Hepatocyte (in vitro differentiated cells): ENCODE data around the gene SRMS. TPM values are rescaled to one million over a fixed set of nuclear protein-coding genes. Genes with fewer than 3 reads are reported as not detected.

Experiments used
- DNase-seq: peaks from one replicate; pipeline ENCODE4 v3.0.0-alpha.2; 2016; ENCODE audit warnings: low spot score
- H2AFZ ChIP-seq: fragments of 200-600 bp; sonication (generic); 2 replicates; pipeline ENCODE4 v1.6.0; 2016; ENCODE audit warnings: antibody characterized with exemption, mild to moderate bottlenecking
- H3K27ac ChIP-seq: fragments of 200-600 bp; sonication (generic); 2 replicates; pipeline ENCODE4 v1.5.1; 2016; ENCODE audit warnings: mild to moderate bottlenecking
- H3K27me3 ChIP-seq: fragments of 200-600 bp; sonication (generic); 2 replicates; pipeline ENCODE4 v1.6.1; 2016
- H3K36me3 ChIP-seq: fragments of 200-600 bp; sonication (generic); replicated peaks from 2 replicates; pipeline ENCODE4 v1.5.1; 2016; ENCODE audit warnings: low read depth; ENCODE audit not compliant: insufficient read depth
- H3K4me1 ChIP-seq: fragments of 200-600 bp; sonication (generic); 2 replicates; pipeline ENCODE4 v1.5.1; 2016; ENCODE audit warnings: mild to moderate bottlenecking, moderate library complexity; ENCODE audit not compliant: insufficient read depth
- H3K4me2 ChIP-seq: fragments of 200-600 bp; sonication (generic); 2 replicates; pipeline ENCODE4 v1.6.0; 2016
- H3K4me3 ChIP-seq: fragments of 200-600 bp; sonication (generic); 2 replicates; pipeline ENCODE4 v1.5.1; 2016; ENCODE audit warnings: mild to moderate bottlenecking
- H3K79me2 ChIP-seq: fragments of 200-600 bp; sonication (generic); 2 replicates; pipeline ENCODE4 v1.6.0; 2017; ENCODE audit warnings: mild to moderate bottlenecking
- H3K9me2 ChIP-seq: fragments of 200-600 bp; sonication (generic); replicated peaks from 2 replicates; pipeline ENCODE4 v1.6.0; 2017; ENCODE audit warnings: mild to moderate bottlenecking; ENCODE audit not compliant: insufficient read depth
- H3K9me3 ChIP-seq: fragments of 200-600 bp; sonication (generic); 2 replicates; pipeline ENCODE4 v1.5.1; 2016; ENCODE audit warnings: low read depth, mild to moderate bottlenecking
- H4K20me1 ChIP-seq: fragments of 200-600 bp; sonication (generic); 2 replicates; pipeline ENCODE4 v1.6.0; 2016; ENCODE audit warnings: mild to moderate bottlenecking; ENCODE audit not compliant: insufficient read depth, poor library complexity, severe bottlenecking
- EZH2 ChIP-seq: fragments of 200-600 bp; sonication (generic); IDR thresholded peaks from 2 replicates; pipeline ENCODE4 v1.6.1; 2016; ENCODE audit warnings: antibody characterized with exemption, mild to moderate bottlenecking, borderline replicate concordance
- EZH2phosphoT487 ChIP-seq: fragments of 200-600 bp; sonication (generic); IDR thresholded peaks from one replicate; pipeline ENCODE4 v1.6.1; 2018; ENCODE audit warnings: antibody characterized with exemption, mild to moderate bottlenecking, low read depth, moderate library complexity; ENCODE audit not compliant: unreplicated experiment, severe bottlenecking
- WGBS: methylation state at CpG from one replicate; pipeline ENCODE4 v1.1.6; 2016; ENCODE audit warnings: low lambda C conversion rate; ENCODE audit errors: missing lambda C conversion rate; 5-methylcytosine and 5-hydroxymethylcytosine counted together
- polyA plus RNA-seq: library from polyadenylated mRNA; unstranded; fragments of >200 nt; fragmentation: Nextera tagmentation; extraction: Ambion mirVana; gene quantifications from 2 replicates; pipeline ENCODE4 v1.2.1, GENCODE V29; 2016
- total RNA-seq: library from RNA; depleted of rRNA; stranded (reverse); fragments of >200 nt; gene quantifications from 2 replicates; pipeline ENCODE4 v1.2.3, GENCODE V29; 2014
- TF ChIP-seq, protein P1 (sequence below): fragments of 200-600 bp; sonication (generic); IDR thresholded peaks from 2 replicates; pipeline ENCODE4 v1.5.1; 2016; ENCODE audit warnings: antibody characterized with exemption, mild to moderate bottlenecking; ENCODE audit not compliant: poor library complexity

SRMS gene
- total and polyA plus RNA-seq, 2 experiments from 2014 or later, result not detected

DNA sequence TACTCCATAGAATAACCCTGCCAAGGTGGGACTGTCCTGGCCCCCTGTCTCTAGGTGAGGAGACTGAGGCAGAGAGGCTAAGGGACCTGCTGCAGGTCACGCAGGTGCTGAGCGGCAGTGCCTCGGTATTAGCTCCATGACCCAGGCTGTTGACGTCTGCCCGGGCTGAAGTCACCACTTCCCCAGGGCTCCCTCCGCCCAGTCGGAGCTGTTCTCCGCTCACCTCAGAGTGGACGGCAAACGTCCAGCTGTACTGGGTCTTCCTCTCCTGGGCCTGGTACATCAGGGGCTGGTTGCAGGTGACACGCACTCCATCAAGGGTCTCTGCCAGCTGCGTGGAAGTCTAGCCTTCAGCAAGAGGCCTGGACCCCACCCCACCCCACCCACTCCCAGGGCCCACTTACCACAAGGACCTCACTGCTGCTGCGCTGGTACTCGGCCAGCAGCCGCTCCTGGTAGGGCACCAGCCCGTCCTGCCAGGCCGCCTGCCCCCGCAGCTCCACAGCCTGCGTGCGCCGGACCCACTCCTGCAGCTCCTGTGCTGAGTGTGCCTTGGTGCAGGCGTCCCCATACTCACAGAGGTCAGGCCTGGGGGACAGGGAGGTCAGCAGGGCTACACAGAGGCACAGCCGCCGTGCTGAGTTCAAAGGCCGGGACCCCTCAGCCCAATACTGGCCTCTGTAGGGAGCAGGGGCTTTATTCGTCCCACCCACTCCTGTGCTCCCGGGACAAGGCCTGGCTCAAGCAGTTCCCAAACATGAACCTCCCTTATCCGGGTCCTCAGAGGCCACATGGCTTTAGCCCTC, 22.9 kb upstream of the SRMS start:
- Histone ChIP-seq H3K4me2 (no peak overlapping the region), H3K4me3 (no peak overlapping the region), H2AFZ (no peak overlapping the region), H3K9me3 (no peaks in the 10 kb centered on the region), H3K79me2 (peaks cover 6% of the 10 kb centered on the region), H4K20me1 (no peaks in the 10 kb centered on the region), H3K27ac (no peak overlapping the region), H3K9me2 (no peaks in the 10 kb centered on the region), H3K27me3 (no peaks in the 10 kb centered on the region), H3K36me3 (no peaks in the 10 kb centered on the region), H3K4me1 (peaks cover 14% of the 10 kb centered on the region)
- TF ChIP-seq EZH2phosphoT487 (no peak), EZH2 (no peak)
- TF ChIP-seq, protein P1, sequence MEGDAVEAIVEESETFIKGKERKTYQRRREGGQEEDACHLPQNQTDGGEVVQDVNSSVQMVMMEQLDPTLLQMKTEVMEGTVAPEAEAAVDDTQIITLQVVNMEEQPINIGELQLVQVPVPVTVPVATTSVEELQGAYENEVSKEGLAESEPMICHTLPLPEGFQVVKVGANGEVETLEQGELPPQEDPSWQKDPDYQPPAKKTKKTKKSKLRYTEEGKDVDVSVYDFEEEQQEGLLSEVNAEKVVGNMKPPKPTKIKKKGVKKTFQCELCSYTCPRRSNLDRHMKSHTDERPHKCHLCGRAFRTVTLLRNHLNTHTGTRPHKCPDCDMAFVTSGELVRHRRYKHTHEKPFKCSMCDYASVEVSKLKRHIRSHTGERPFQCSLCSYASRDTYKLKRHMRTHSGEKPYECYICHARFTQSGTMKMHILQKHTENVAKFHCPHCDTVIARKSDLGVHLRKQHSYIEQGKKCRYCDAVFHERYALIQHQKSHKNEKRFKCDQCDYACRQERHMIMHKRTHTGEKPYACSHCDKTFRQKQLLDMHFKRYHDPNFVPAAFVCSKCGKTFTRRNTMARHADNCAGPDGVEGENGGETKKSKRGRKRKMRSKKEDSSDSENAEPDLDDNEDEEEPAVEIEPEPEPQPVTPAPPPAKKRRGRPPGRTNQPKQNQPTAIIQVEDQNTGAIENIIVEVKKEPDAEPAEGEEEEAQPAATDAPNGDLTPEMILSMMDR, result no peak
- DNase-seq, result no peak
- 95% methylated on average over 28 of the region's 28 CpGs for WGBS

DNA sequence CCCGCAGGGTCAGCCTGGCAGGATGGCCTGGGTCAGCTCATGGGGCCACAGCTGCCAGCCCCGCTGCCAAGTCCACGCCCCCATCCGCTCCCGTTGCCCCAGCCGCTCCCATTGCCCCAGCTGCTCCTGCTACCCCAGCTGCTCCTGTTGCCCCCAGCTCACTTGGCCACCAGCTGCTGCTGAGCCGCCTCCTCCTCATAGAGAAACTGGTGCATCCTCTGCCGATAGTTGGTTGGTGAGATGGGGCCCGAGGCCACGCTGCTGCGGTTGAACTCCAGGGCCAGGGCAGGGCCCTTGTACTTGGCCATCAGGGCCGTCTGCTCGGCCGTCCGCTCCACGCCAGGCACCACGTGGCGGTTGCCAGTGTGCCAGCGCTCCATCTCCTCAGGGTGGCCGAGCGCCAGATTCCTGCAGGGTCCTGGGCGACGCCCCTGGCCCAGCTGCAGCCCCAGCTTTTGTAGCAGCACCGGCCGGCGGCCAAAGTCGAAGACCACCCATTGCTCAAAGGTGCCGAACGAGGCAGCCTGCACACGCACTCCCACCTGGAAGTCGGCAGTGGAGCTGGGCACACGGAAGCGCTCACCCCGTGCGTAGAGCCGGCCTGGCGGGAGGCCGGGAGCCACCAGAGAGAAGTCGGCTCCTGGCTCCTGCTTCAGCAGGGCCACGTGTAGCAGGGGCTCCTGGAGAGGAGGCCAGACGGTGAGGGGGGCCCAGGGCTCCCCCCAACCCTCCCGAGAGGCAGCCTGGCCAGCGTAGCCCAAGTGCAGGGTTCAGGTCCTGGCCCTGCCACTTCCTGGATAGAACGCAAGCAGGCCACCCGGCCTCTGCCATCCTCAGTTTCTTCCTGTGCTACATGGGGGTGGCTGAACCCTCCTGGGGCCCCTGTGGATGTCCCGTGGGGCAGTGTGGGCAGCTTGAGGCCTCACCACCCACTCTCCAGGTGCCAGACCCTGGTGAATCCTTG, 21.7 kb upstream of the SRMS start:
- WGBS, result 95% methylated on average over 46 of the region's 46 CpGs
- H3K4me1 ChIP-seq, result peaks cover 6% of the 10 kb centered on the region
- H3K27ac ChIP-seq, result no peak overlapping the region
- no peak overlapping the region for H2AFZ ChIP-seq
- H3K4me2 ChIP-seq, result no peak overlapping the region
- H3K4me3 ChIP-seq, result no peak overlapping the region
- H3K79me2 ChIP-seq, result peaks cover 6% of the 10 kb centered on the region
- no peaks in the 10 kb centered on the region for H3K9me2 ChIP-seq
- no peak for DNase-seq
- no peaks in the 10 kb centered on the region for H4K20me1 ChIP-seq
- no peaks in the 10 kb centered on the region for H3K27me3 ChIP-seq
- TF ChIP-seq, protein P1, result no peak
- TF ChIP-seq EZH2phosphoT487, result no peak
- no peak for TF ChIP-seq EZH2
- H3K9me3 ChIP-seq, result no peaks in the 10 kb centered on the region
- H3K36me3 ChIP-seq, result no peaks in the 10 kb centered on the region

DNA sequence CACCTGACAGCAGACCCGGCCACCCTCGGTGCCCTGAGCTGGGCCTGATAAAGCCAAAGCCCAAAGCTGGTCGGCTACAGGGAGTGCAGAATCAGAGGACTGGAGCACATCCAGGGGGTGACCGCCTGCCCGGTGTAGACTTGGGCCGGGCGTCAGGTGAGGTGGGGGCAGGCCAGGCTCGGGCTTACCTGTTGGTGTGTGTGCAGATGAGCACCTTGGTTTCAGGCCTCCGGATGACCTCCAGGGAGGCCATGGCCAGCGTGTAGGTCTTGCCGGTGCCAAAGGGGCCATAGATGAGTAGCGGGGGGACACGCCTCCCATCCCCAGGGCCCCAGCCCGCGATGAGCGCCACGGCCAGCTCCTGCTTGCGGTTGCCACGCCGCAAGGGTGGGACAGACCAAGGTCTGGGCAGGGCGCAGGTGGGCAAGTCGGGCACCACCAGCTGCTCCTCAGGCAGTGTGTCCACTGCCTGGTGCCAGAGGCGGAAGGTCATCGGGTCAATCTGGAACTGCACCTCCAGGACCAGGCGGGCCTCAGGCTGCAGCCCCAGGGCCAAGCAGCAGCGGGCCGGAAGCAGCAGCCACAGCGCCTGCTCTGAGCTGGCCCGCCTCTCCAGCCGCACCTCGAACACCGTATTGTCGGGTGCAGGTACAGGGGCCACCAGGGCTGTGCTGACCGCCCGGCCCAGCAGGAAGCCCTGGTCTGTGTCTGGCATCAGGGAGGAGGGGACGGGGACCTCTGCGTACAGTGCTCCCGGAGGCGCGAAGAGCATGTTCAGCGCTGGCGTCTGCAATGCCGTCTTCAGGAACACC, 20.8 kb upstream of the SRMS start:
- DNase-seq, result no peak
- no peak overlapping the region for H3K27ac ChIP-seq
- no peaks in the 10 kb centered on the region for H3K27me3 ChIP-seq
- H2AFZ ChIP-seq, result no peak overlapping the region
- no peak overlapping the region for H3K4me2 ChIP-seq
- H3K4me1 ChIP-seq, result peaks cover 4% of the 10 kb centered on the region
- no peaks in the 10 kb centered on the region for H3K36me3 ChIP-seq
- WGBS, result 96% methylated on average over 31 of the region's 43 CpGs
- no peaks in the 10 kb centered on the region for H4K20me1 ChIP-seq
- TF ChIP-seq, protein P1, result no peak
- TF ChIP-seq EZH2phosphoT487 (no peak), EZH2 (no peak)
- H3K79me2 ChIP-seq, result peaks cover 2% of the 10 kb centered on the region
- no peaks in the 10 kb centered on the region for H3K9me2 ChIP-seq
- no peak overlapping the region for H3K4me3 ChIP-seq
- no peaks in the 10 kb centered on the region for H3K9me3 ChIP-seq
